HCT116 (cell line): Measurements from ENCODE around the gene ZSCAN1. TPM values are rescaled to one million over a fixed set of nuclear protein-coding genes. Genes with fewer than 3 reads are reported as not detected.

ENCODE experiments used
- ATAC-seq: fragments of 200-7000 bp; cut with Tn5 transposase; 2 replicates; pipeline ENCODE4 v1.9.1; 2020; ENCODE audit warnings: mild to moderate bottlenecking, moderate library complexity
- BruUV-seq: library from RNA; stranded (reverse); fragments of 400-500 nt; replicated peaks from 2 replicates; lab custom pipeline; 2021; lab: Mats Ljungman, UMichigan
- CTCF ChIA-PET: fragments of 300-600 bp; sonication (Branson Sonifier 250); formaldehyde crosslinking; loops from one replicate; lab custom pipeline; 2021; ENCODE audit warnings: antibody characterized with exemption; lab: Charles Lee
- POLR2A ChIA-PET: fragments of 300-600, 350-600 bp; sonication (Branson Sonifier 250); formaldehyde crosslinking; loops from one replicate; lab custom pipeline; 2021; ENCODE audit warnings: antibody characterized with exemption; lab: Charles Lee
- RAD21 ChIA-PET, 2 experiments: fragments of 300-600 bp; sonication (Branson Sonifier 250); formaldehyde crosslinking; loops; one replicate each; lab custom pipeline; 2023; ENCODE audit warnings: low total read pairs in 2 of 2; ENCODE audit not compliant: uncharacterized antibody in 2 of 2, unreplicated experiment in 2 of 2, low non-redundant PET in 1 of 2; lab: Charles Lee
- DNase-seq: peaks from one replicate; pipeline ENCODE4 v3.0.0-alpha.2; 2010; ENCODE audit warnings: low read depth, low spot score
- H2AFZ ChIP-seq: fragments of 200-600 bp; shearing (Covaris generic), sonication (generic); 2 replicates; pipeline ENCODE4 v1.6.1; 2017; ENCODE audit warnings: low read depth, mixed run types, mixed read lengths, antibody characterized with exemption, low read length; ENCODE audit not compliant: poor library complexity, severe bottlenecking
- H3K27ac ChIP-seq: 2 replicates; pipeline ENCODE4 v1.5.1; 2012; ENCODE audit warnings: low read depth, low read length
- H3K27me3 ChIP-seq: fragments of 200-600 bp; sonication (generic); 2 replicates; pipeline ENCODE4 v1.6.1; 2016; ENCODE audit warnings: mixed run types, low read length, mixed read lengths; ENCODE audit not compliant: insufficient read depth
- H3K36me3 ChIP-seq, 2 experiments: fragments of 200-500 bp in 1 of 2; fragments of 200-600 bp in 1 of 2; sonication (Bioruptor generic) in 1 of 2; sonication (generic) in 1 of 2; 2 replicates each; pipeline versions ENCODE4 v1.5.1 to v1.6.1; 2014 to 2016; ENCODE audit warnings: low read length in 2 of 2, inconsistent platforms in 1 of 2, mixed read lengths in 1 of 2, mixed run types in 1 of 2; ENCODE audit not compliant: insufficient read depth in 2 of 2, control insufficient read depth in 1 of 2
- H3K4me1 ChIP-seq, 2 experiments: fragments of 200-600 bp in 1 of 2; sonication (generic) in 1 of 2; 2 replicates each; pipeline versions ENCODE4 v1.5.1 to v1.6.1; 2012 to 2017; ENCODE audit warnings: low read length in 2 of 2, inconsistent platforms in 1 of 2, mild to moderate bottlenecking in 1 of 2, mixed read lengths in 1 of 2, mixed run types in 1 of 2, moderate library complexity in 1 of 2; ENCODE audit not compliant: insufficient read depth in 2 of 2, control insufficient read depth in 1 of 2
- H3K4me2 ChIP-seq: fragments of 200-600 bp; sonication (generic); 2 replicates; pipeline ENCODE4 v1.6.1; 2017; ENCODE audit warnings: mixed run types, low read length, mixed read lengths
- H3K4me3 ChIP-seq, 2 experiments: fragments of 200-600 bp in 1 of 2; sonication (generic) in 1 of 2; replicated peaks in 1 of 2; 2 replicates each; pipeline ENCODE4 v1.5.1; 2011 to 2016; ENCODE audit warnings: low read length in 2 of 2, control low read depth in 1 of 2, low read depth in 1 of 2, mild to moderate bottlenecking in 1 of 2, mixed read lengths in 1 of 2, mixed run types in 1 of 2
- H3K79me2 ChIP-seq: fragments of 200-600 bp; sonication (generic); 2 replicates; pipeline ENCODE4 v1.6.1; 2017; ENCODE audit warnings: mild to moderate bottlenecking, mixed run types, low read length, moderate library complexity, mixed read lengths; ENCODE audit not compliant: insufficient read depth
- H3K9ac ChIP-seq: fragments of 200-600 bp; sonication (generic); 2 replicates; pipeline ENCODE4 v1.6.1; 2016; ENCODE audit warnings: low read length, mixed read lengths
- H3K9me2 ChIP-seq: fragments of 200-600 bp; sonication (generic), shearing (Covaris generic); 2 replicates; pipeline ENCODE4 v1.6.1; 2017; ENCODE audit warnings: mixed run types, mild to moderate bottlenecking, moderate library complexity; ENCODE audit not compliant: insufficient read depth
- H3K9me3 ChIP-seq, 2 experiments: fragments of 200-500 bp in 1 of 2; fragments of 200-600 bp in 1 of 2; sonication (Bioruptor generic) in 1 of 2; sonication (generic) in 1 of 2; 2 replicates each; pipeline ENCODE4 v1.6.1; 2014 to 2017; ENCODE audit warnings: low read length in 2 of 2, mixed read lengths in 2 of 2, inconsistent platforms in 1 of 2, low read depth in 1 of 2, mild to moderate bottlenecking in 1 of 2, mixed run types in 1 of 2, moderate library complexity in 1 of 2; ENCODE audit not compliant: control insufficient read depth in 1 of 2, insufficient read depth in 1 of 2
- H4K20me1 ChIP-seq: fragments of 200-600 bp; sonication (generic), shearing (Covaris generic); 2 replicates; pipeline ENCODE4 v1.6.1; 2017; ENCODE audit warnings: mixed run types, mild to moderate bottlenecking, moderate library complexity; ENCODE audit not compliant: insufficient read depth
- CEBPB ChIP-seq: IDR thresholded peaks from 2 replicates; pipeline ENCODE4 v1.6.1; 2012; ENCODE audit warnings: low read depth
- EGR1 ChIP-seq: IDR thresholded peaks from 2 replicates; pipeline ENCODE4 v1.6.1; 2012; ENCODE audit warnings: low read depth
- ELF1 ChIP-seq: IDR thresholded peaks from 2 replicates; pipeline ENCODE4 v1.6.1; 2012; ENCODE audit warnings: low read depth, borderline replicate concordance
- EZH2 ChIP-seq: fragments of 200-600 bp; sonication (generic); IDR thresholded peaks from 2 replicates; pipeline ENCODE4 v1.6.1; 2017; ENCODE audit warnings: antibody characterized with exemption, mixed run types
- FOSL1 ChIP-seq: IDR thresholded peaks from 2 replicates; pipeline ENCODE4 v1.6.1; 2012; ENCODE audit warnings: low read depth
- JUND ChIP-seq: IDR thresholded peaks from 2 replicates; pipeline ENCODE4 v1.6.1; 2012
- POLR2A ChIP-seq: IDR thresholded peaks from 2 replicates; pipeline ENCODE4 v1.7.0; 2011; ENCODE audit warnings: borderline replicate concordance; ENCODE audit not compliant: insufficient read depth, insufficient read length; ENCODE audit errors: extremely low read depth
- POLR2AphosphoS5 ChIP-seq: IDR thresholded peaks from 2 replicates; pipeline ENCODE4 v1.6.1; 2011; ENCODE audit warnings: mild to moderate bottlenecking, low read depth, low read length, moderate library complexity
- SIN3A ChIP-seq: IDR thresholded peaks from 2 replicates; pipeline ENCODE4 v1.6.1; 2012; ENCODE audit warnings: low read depth
- SP1 ChIP-seq: IDR thresholded peaks from 2 replicates; pipeline ENCODE4 v1.6.1; 2012; ENCODE audit warnings: low read depth
- SRF ChIP-seq: IDR thresholded peaks from 2 replicates; pipeline ENCODE4 v1.6.1; 2012; ENCODE audit warnings: low read depth
- YY1 ChIP-seq: IDR thresholded peaks from 2 replicates; pipeline ENCODE4 v1.6.1; 2011; ENCODE audit warnings: low read length, low read depth, moderate library complexity, mild to moderate bottlenecking; ENCODE audit not compliant: insufficient replicate concordance; ENCODE audit errors: extremely low read depth
- ZFX ChIP-seq: fragments of 450-650 bp; IDR thresholded peaks from 2 replicates; pipeline ENCODE4 v1.6.1; 2017
- ZNF274 ChIP-seq: fragments of 200-500 bp; sonication (Bioruptor generic); IDR thresholded peaks from 2 replicates; pipeline ENCODE4 v1.6.1; 2014; ENCODE audit warnings: mild to moderate bottlenecking, low read depth, low read length, inconsistent platforms
- intact Hi-C: fragments of 100-400 bp; cut with micrococcal nuclease; formaldehyde crosslinking; loops from 2 replicates; pipeline ENCODE4 v1.10.0; 2022
- total RNA-seq: library from RNA; stranded (reverse); gene quantifications from one replicate; pipeline ENCODE4 v1.2.1, GENCODE V29; 2021; ENCODE audit not compliant: unreplicated experiment
- TF ChIP-seq, protein P1 (sequence below): IDR thresholded peaks from 2 replicates; pipeline ENCODE4 v1.6.1; 2012
- TF ChIP-seq, protein P2 (sequence below): IDR thresholded peaks from 2 replicates; pipeline ENCODE4 v1.6.1; 2012
- TF ChIP-seq, protein P3 (sequence below), 3 experiments: fragments of 200-600 bp in 1 of 3; sonication (generic) in 1 of 3; IDR thresholded peaks in 2 of 3; conservative IDR thresholded peaks in 1 of 3; 2 replicates each; pipeline ENCODE4 v1.5.1; 2012 to 2017; ENCODE audit warnings: low read depth in 2 of 3, low read length in 2 of 3, antibody characterized with exemption in 1 of 3, borderline replicate concordance in 1 of 3, control low read depth in 1 of 3, mild to moderate bottlenecking in 1 of 3, mixed read lengths in 1 of 3, mixed run types in 1 of 3, moderate library complexity in 1 of 3; ENCODE audit not compliant: insufficient read depth in 1 of 3
- TF ChIP-seq, protein P4 (sequence below): IDR thresholded peaks from 2 replicates; pipeline ENCODE4 v1.6.1; 2011; ENCODE audit warnings: mild to moderate bottlenecking, low read length, moderate library complexity; ENCODE audit not compliant: insufficient replicate concordance; ENCODE audit errors: extremely low read depth
- TF ChIP-seq, protein P5 (sequence below): IDR thresholded peaks from 2 replicates; pipeline ENCODE4 v1.6.1; 2012; ENCODE audit warnings: low read depth

ZSCAN1 gene
- total RNA-seq, 1 experiment from 2014 or later = not detected

DNA sequence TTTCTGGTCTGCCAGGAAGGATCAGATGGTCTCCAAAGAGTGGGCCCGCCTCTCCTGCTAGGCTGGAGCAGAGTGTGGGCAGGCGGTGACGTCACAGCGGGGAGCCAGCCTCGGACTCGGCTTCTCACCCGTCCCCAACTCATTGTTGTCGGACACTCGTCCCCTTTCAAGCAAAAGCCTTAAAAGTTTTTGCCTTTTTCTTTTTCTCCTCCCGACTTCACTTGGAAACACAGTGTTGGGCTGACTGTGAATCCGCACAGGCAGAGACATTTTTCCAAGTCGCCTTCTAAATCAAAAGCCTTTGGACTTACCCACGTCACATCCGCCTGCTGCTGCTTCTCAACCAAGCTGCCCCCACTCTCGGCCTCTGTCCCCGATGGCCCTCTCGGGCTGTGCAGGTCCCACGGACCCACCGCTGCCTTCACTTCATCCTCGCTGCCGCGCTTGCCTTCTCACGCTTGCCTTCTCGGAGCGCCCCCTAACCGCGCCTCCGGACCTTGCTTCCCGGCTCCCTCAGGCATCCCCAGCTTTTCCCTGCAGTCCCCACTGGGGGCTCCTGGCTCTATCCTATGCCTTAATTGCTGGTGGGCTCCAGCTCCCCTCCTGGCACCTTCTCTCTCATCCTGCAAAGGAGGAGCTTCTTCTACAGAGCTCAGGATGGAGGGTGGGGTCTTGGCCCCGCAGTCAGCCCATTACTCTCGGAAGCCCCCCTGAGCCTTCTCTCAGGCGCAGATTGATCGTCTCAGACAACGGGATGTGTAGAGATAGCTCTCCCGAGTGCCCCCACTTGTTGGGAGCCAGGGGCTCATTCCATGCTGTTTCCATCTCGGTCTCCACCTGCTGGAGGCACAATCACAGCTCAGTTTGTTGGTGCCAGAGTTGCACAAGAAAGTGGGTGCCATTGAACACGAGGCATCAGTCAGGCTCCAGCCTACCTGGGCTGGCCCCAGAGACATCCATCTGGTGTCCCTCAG is 21.4 kb downstream of the ZSCAN1 start:
- DNase-seq (no peak), ATAC-seq (no peak)
- no peaks in the 10 kb centered on the region for H3K27me3 ChIP-seq
- no peaks in the 10 kb centered on the region for H3K79me2 ChIP-seq
- POLR2A ChIA-PET = no interaction called here
- no peaks in the 10 kb centered on the region for H3K36me3 ChIP-seq
- no peak overlapping the region for H3K4me2 ChIP-seq
- no peaks in the 10 kb centered on the region for H3K4me1 ChIP-seq
- intact Hi-C loops = no loop called here
- no peak overlapping the region for H3K9ac ChIP-seq
- peaks cover 4 to 15% of the 10 kb centered on the region in 2 experiments; a peak in 2 of 4 replicates for H3K9me3 ChIP-seq
- no TSS peak for BruUV-seq
- RAD21 ChIA-PET = no interaction called here
- TF ChIP-seq SP1 (no peak), POLR2AphosphoS5 (no peak), EZH2 (no peak), CEBPB (no peak), ZFX (no peak), SIN3A (no peak), ZNF274 (no peak), JUND (no peak), FOSL1 (no peak), POLR2A (no peak), EGR1 (no peak), YY1 (no peak), ELF1 (no peak), SRF (no peak)
- TF ChIP-seq, protein P1, sequence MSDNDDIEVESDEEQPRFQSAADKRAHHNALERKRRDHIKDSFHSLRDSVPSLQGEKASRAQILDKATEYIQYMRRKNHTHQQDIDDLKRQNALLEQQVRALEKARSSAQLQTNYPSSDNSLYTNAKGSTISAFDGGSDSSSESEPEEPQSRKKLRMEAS = no peak
- TF ChIP-seq, protein P2, sequence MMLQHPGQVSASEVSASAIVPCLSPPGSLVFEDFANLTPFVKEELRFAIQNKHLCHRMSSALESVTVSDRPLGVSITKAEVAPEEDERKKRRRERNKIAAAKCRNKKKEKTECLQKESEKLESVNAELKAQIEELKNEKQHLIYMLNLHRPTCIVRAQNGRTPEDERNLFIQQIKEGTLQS = no peak
- TF ChIP-seq, protein P3, sequence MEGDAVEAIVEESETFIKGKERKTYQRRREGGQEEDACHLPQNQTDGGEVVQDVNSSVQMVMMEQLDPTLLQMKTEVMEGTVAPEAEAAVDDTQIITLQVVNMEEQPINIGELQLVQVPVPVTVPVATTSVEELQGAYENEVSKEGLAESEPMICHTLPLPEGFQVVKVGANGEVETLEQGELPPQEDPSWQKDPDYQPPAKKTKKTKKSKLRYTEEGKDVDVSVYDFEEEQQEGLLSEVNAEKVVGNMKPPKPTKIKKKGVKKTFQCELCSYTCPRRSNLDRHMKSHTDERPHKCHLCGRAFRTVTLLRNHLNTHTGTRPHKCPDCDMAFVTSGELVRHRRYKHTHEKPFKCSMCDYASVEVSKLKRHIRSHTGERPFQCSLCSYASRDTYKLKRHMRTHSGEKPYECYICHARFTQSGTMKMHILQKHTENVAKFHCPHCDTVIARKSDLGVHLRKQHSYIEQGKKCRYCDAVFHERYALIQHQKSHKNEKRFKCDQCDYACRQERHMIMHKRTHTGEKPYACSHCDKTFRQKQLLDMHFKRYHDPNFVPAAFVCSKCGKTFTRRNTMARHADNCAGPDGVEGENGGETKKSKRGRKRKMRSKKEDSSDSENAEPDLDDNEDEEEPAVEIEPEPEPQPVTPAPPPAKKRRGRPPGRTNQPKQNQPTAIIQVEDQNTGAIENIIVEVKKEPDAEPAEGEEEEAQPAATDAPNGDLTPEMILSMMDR (IDR thresholded peaks at IDR 0.05 in 2 of 3, conservative IDR thresholded peaks at IDR 0.05 in 1 of 3; ENCODE audit: borderline replicate concordance in 1 of 3, insufficient read depth in 1 of 3, low read depth in 2 of 3, low read length in 2 of 3) = no peak
- TF ChIP-seq, protein P4, sequence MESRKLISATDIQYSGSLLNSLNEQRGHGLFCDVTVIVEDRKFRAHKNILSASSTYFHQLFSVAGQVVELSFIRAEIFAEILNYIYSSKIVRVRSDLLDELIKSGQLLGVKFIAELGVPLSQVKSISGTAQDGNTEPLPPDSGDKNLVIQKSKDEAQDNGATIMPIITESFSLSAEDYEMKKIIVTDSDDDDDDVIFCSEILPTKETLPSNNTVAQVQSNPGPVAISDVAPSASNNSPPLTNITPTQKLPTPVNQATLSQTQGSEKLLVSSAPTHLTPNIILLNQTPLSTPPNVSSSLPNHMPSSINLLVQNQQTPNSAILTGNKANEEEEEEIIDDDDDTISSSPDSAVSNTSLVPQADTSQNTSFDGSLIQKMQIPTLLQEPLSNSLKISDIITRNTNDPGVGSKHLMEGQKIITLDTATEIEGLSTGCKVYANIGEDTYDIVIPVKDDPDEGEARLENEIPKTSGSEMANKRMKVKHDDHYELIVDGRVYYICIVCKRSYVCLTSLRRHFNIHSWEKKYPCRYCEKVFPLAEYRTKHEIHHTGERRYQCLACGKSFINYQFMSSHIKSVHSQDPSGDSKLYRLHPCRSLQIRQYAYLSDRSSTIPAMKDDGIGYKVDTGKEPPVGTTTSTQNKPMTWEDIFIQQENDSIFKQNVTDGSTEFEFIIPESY = no peak
- TF ChIP-seq, protein P5, sequence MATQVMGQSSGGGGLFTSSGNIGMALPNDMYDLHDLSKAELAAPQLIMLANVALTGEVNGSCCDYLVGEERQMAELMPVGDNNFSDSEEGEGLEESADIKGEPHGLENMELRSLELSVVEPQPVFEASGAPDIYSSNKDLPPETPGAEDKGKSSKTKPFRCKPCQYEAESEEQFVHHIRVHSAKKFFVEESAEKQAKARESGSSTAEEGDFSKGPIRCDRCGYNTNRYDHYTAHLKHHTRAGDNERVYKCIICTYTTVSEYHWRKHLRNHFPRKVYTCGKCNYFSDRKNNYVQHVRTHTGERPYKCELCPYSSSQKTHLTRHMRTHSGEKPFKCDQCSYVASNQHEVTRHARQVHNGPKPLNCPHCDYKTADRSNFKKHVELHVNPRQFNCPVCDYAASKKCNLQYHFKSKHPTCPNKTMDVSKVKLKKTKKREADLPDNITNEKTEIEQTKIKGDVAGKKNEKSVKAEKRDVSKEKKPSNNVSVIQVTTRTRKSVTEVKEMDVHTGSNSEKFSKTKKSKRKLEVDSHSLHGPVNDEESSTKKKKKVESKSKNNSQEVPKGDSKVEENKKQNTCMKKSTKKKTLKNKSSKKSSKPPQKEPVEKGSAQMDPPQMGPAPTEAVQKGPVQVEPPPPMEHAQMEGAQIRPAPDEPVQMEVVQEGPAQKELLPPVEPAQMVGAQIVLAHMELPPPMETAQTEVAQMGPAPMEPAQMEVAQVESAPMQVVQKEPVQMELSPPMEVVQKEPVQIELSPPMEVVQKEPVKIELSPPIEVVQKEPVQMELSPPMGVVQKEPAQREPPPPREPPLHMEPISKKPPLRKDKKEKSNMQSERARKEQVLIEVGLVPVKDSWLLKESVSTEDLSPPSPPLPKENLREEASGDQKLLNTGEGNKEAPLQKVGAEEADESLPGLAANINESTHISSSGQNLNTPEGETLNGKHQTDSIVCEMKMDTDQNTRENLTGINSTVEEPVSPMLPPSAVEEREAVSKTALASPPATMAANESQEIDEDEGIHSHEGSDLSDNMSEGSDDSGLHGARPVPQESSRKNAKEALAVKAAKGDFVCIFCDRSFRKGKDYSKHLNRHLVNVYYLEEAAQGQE = no peak
- CTCF ChIA-PET = no interaction called here
- no peak overlapping the region for H2AFZ ChIP-seq
- no peaks in the 10 kb centered on the region for H3K9me2 ChIP-seq
- no peak overlapping the region for H3K4me3 ChIP-seq
- no peak overlapping the region for H3K27ac ChIP-seq
- H4K20me1 ChIP-seq = no peaks in the 10 kb centered on the region
